Thyroid gland (tissue), 4 donors: Measurements from ENCODE around the gene PLXNA3.

Experiments
- POLR2A ChIP-seq, 2 donors: fragments of 450-650 bp; IDR thresholded peaks; one replicate each; pipeline ENCODE4 v1.6.1; 2017; ENCODE audit warnings: antibody characterized with exemption in 2 of 2, mild to moderate bottlenecking in 2 of 2, moderate library complexity in 1 of 2
- TF ChIP-seq, protein P1 (sequence below), 6 experiments: fragments of 200-600 bp in 3 of 6; fragments of 450-650 bp in 3 of 6; sonication (generic) in 3 of 6; IDR thresholded peaks; one replicate each; pipeline ENCODE4 v1.5.1; 2016 to 2019; ENCODE audit warnings: antibody characterized with exemption in 6 of 6, mild to moderate bottlenecking in 2 of 6, inconsistent platforms in 1 of 6, moderate library complexity in 1 of 6

DNA sequence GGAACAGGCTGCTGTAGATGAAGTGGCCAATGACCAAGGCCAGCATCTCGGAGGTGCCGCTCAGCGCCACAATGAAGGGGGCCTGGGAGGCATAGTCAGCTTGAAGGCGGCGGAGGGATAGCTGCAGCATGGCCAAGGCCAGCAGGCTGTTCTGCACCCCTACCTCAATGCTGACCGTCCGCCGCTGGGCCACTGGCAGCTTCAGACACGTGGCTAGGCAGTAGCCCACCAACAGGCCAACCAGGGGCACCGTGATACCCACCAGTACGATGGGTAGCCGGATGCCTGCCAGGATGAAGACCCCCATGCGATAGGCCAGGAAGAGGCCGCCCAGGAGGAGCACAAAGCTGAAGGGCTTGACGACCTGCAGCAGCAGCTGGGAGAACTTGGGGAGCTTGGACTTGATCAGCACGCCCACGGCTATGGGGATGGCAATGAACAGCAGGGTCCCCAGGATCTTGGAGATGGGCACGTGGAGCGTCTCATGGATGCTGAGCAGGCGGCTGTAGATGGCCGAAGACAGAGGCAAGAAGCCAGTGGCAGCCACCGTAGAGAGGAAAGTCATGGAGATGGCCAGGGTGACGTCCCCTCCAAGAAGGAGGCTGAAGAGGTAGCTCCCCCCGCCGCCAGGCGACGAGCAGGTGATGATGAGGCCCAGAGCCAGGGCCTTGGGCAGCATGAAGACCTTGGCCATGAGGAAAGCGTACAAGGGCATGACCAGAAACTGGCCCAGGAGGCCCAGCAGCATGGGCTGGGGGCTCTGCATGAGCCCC lies 29.6 kb downstream of the PLXNA3 start:
- TF ChIP-seq, protein P1, sequence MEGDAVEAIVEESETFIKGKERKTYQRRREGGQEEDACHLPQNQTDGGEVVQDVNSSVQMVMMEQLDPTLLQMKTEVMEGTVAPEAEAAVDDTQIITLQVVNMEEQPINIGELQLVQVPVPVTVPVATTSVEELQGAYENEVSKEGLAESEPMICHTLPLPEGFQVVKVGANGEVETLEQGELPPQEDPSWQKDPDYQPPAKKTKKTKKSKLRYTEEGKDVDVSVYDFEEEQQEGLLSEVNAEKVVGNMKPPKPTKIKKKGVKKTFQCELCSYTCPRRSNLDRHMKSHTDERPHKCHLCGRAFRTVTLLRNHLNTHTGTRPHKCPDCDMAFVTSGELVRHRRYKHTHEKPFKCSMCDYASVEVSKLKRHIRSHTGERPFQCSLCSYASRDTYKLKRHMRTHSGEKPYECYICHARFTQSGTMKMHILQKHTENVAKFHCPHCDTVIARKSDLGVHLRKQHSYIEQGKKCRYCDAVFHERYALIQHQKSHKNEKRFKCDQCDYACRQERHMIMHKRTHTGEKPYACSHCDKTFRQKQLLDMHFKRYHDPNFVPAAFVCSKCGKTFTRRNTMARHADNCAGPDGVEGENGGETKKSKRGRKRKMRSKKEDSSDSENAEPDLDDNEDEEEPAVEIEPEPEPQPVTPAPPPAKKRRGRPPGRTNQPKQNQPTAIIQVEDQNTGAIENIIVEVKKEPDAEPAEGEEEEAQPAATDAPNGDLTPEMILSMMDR (IDR thresholded peaks at IDR 0.05) = no peak
- TF ChIP-seq POLR2A (IDR thresholded peaks at IDR 0.05) = no peak
